A549 (cell line): ENCODE measurements around the gene WFDC13. TPM values are rescaled to one million over a fixed set of nuclear protein-coding genes. Genes with fewer than 3 reads are reported as not detected.
"Not testable (repeated sequence)": the region's sequence is repeated elsewhere in the genome, so short reads cannot be mapped to it uniquely, and the experiment has no call there.

Experiments
- ATAC-seq, 2 experiments: fragments of 200-7000 bp in 1 of 2; fragments of >200 bp in 1 of 2; cut with Nextera tagmentation in 1 of 2; cut with Tn5 transposase in 1 of 2; 3 replicates each; pipeline versions ENCODE4 v1.8.0 to v1.9.1; 2018 to 2020; ENCODE audit warnings: mild to moderate bottlenecking in 1 of 2, moderate library complexity in 1 of 2
- CTCF ChIA-PET: fragments of 300-600 bp; sonication (Branson Sonifier 250); formaldehyde crosslinking; extraction: SDS; loops from one replicate; lab custom pipeline; 2021; ENCODE audit warnings: antibody characterized with exemption, inconsistent platforms; lab: Yijun Ruan, JAX
- POLR2A ChIA-PET: fragments of 350-600 bp; formaldehyde crosslinking; extraction: SDS; loops from one replicate; lab custom pipeline; 2021; ENCODE audit warnings: antibody characterized with exemption, inconsistent platforms; lab: Yijun Ruan, JAX
- DNase-seq, 2 experiments: peaks; one replicate each; pipeline versions ENCODE4 v3.0.0 to v3.0.0-alpha.2; 2011 to 2016; ENCODE audit warnings: low read depth in 1 of 2, low spot score in 1 of 2
- FAIRE-seq: peaks from 2 replicates; lab custom pipeline; 2011; peaks lifted over from hg19 to GRCh38; lab: Jason Lieb, UNC
- H3K27ac ChIP-seq, 2 experiments: fragments of >200 bp; sonication (Bioruptor Twin); formaldehyde crosslinking; 3 replicates each; pipeline ENCODE4 v1.5.1; 2016 to 2017
- H3K4me1 ChIP-seq: fragments of >200 bp; sonication (Bioruptor Twin); formaldehyde crosslinking; 3 replicates; pipeline ENCODE4 v1.6.1; 2016
- H3K4me2 ChIP-seq: fragments of >200 bp; sonication (Bioruptor Twin); formaldehyde crosslinking; 3 replicates; pipeline ENCODE4 v1.6.1; 2016
- H3K4me3 ChIP-seq: fragments of >200 bp; sonication (Bioruptor Twin); formaldehyde crosslinking; 3 replicates; pipeline ENCODE4 v1.5.1; 2016
- H3K9me3 ChIP-seq: fragments of >200 bp; sonication (Bioruptor Twin); formaldehyde crosslinking; 3 replicates; pipeline ENCODE4 v1.6.1; 2016
- CEBPB ChIP-seq, 2 experiments: fragments of >200 bp in 1 of 2; sonication (Bioruptor Twin) in 1 of 2; formaldehyde crosslinking in 1 of 2; IDR thresholded peaks; 2 replicates each; pipeline ENCODE4 v1.6.1; 2012 to 2016
- EHF ChIP-seq: fragments of 250-450 bp; sonication (Bioruptor Pico); IDR thresholded peaks from 2 replicates; pipeline ENCODE4 v1.5.0; 2020; ENCODE audit warnings: mild to moderate bottlenecking
- EHMT2 ChIP-seq: fragments of 200-600 bp; sonication (generic); IDR thresholded peaks from 2 replicates; pipeline ENCODE4 v1.6.1; 2016; ENCODE audit warnings: antibody characterized with exemption, low read depth, mild to moderate bottlenecking, moderate library complexity
- ESRRA ChIP-seq: fragments of 150-350 bp; IDR thresholded peaks from 2 replicates; pipeline ENCODE4 v1.6.1; 2014; ENCODE audit warnings: mild to moderate bottlenecking, low read length, borderline replicate concordance
- GATA3 ChIP-seq: IDR thresholded peaks from 2 replicates; pipeline ENCODE4 v1.6.1; 2012; ENCODE audit warnings: borderline replicate concordance
- HDAC2 ChIP-seq: fragments of 200-600 bp; sonication (generic); IDR thresholded peaks from 2 replicates; pipeline ENCODE4 v1.6.1; 2016
- JUN ChIP-seq, 2 experiments: fragments of >200 bp; sonication (Bioruptor Twin); formaldehyde crosslinking; IDR thresholded peaks; 2 replicates in 1 of 2; 3 replicates in 1 of 2; pipeline ENCODE4 v1.6.1; 2016 to 2017
- JUNB ChIP-seq: fragments of >200 bp; sonication (Bioruptor Twin); formaldehyde crosslinking; IDR thresholded peaks from 2 replicates; pipeline ENCODE4 v1.6.1; 2016
- NR3C1 ChIP-seq: fragments of >200 bp; sonication (Bioruptor Twin); formaldehyde crosslinking; IDR thresholded peaks from 3 replicates; pipeline ENCODE4 v1.6.1; 2017
- POLR2A ChIP-seq: IDR thresholded peaks from 2 replicates; pipeline ENCODE4 v1.6.1; 2012; ENCODE audit warnings: mild to moderate bottlenecking, low read length
- POLR2AphosphoS2 ChIP-seq: conservative IDR thresholded peaks from 2 replicates; pipeline ENCODE4 v1.6.1; 2012; ENCODE audit warnings: low read length, improper control_type of control experiment, inconsistent platforms
- RCOR1 ChIP-seq: fragments of 150-350 bp; IDR thresholded peaks from 2 replicates; pipeline ENCODE4 v1.6.1; 2014; ENCODE audit warnings: antibody characterized with exemption, low read length, low read depth
- RNF2 ChIP-seq: fragments of 200-600 bp; sonication (generic); IDR thresholded peaks from 2 replicates; pipeline ENCODE4 v1.6.1; 2016; ENCODE audit warnings: low read depth, mild to moderate bottlenecking, antibody characterized with exemption, moderate library complexity, borderline replicate concordance
- SMC3 ChIP-seq: fragments of >200 bp; sonication (Bioruptor Twin); formaldehyde crosslinking; IDR thresholded peaks from 3 replicates; pipeline ENCODE4 v1.6.1; 2018; ENCODE audit warnings: inconsistent platforms
- ZFP36 ChIP-seq: fragments of 450-650 bp; IDR thresholded peaks from 2 replicates; pipeline ENCODE4 v1.6.1; 2014; ENCODE audit warnings: borderline replicate concordance; ENCODE audit not compliant: partially characterized antibody
- ZSCAN20 ChIP-seq: fragments of 250-450 bp; sonication (Bioruptor Pico); IDR thresholded peaks from 2 replicates; pipeline ENCODE4 v1.8.0; 2022; ENCODE audit warnings: mild to moderate bottlenecking, moderate library complexity
- WGBS: methylation state at CpG from one replicate; pipeline ENCODE4 v1.1.6; 2017; ENCODE audit errors: missing lambda C conversion rate; 5-methylcytosine and 5-hydroxymethylcytosine counted together
- polyA plus RNA-seq, 4 experiments: library from polyadenylated mRNA; depleted of rRNA in 3 of 4; stranded (reverse); fragments of >200 nt; fragmentation: RNase III in 1 of 4; extraction: RNeasy Plus Mini Kit Qiagen cat#74134 plus additional on column Dnase treatment in 1 of 4; gene quantifications; 2 replicates in 3 of 4; 3 replicates in 1 of 4; pipeline ENCODE4 v1.2.3, GENCODE V29; 2011 to 2017
- TF ChIP-seq, protein P1 (sequence below): IDR thresholded peaks from 2 replicates; pipeline ENCODE4 v1.6.1; 2012
- TF ChIP-seq, protein P2 (sequence below): fragments of 200-600 bp; sonication (generic); IDR thresholded peaks from 2 replicates; pipeline ENCODE4 v1.6.1; 2016; ENCODE audit warnings: antibody characterized with exemption, mild to moderate bottlenecking, moderate library complexity
- TF ChIP-seq, protein P3 (sequence below): fragments of >200 bp; sonication (Bioruptor Twin); formaldehyde crosslinking; IDR thresholded peaks from 3 replicates; pipeline ENCODE4 v1.5.1; 2016
- TF ChIP-seq, protein P4 (sequence below): fragments of 450-650 bp; IDR thresholded peaks from 2 replicates; pipeline ENCODE4 v1.6.1; 2014; ENCODE audit warnings: antibody characterized with exemption

The WFDC13 gene
- polyA plus RNA-seq, 2 of the 4 experiments (the other 2 are of a cell fraction): not detected

DNA sequence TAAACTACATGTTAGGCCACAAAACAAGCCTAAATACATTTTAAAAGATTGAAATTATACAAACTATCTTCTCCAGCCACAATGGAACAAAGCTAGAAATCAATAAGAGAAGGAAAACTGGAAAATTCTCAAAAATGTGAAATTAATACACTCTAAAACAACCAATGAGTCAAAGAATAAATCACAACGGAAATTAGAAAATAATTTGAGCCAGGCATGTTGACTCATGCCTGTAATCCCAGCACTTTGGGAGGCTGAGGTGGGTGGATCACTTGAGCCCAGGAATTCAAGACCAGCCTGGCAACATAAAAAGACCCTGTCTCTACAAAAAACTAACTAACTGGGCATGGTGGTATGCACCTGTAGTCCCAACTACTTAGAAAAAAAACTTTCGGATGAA is 6.3 kb upstream of the WFDC13 start (continued):
- TF ChIP-seq, protein P1, sequence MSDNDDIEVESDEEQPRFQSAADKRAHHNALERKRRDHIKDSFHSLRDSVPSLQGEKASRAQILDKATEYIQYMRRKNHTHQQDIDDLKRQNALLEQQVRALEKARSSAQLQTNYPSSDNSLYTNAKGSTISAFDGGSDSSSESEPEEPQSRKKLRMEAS: no peak
- TF ChIP-seq, protein P2, sequence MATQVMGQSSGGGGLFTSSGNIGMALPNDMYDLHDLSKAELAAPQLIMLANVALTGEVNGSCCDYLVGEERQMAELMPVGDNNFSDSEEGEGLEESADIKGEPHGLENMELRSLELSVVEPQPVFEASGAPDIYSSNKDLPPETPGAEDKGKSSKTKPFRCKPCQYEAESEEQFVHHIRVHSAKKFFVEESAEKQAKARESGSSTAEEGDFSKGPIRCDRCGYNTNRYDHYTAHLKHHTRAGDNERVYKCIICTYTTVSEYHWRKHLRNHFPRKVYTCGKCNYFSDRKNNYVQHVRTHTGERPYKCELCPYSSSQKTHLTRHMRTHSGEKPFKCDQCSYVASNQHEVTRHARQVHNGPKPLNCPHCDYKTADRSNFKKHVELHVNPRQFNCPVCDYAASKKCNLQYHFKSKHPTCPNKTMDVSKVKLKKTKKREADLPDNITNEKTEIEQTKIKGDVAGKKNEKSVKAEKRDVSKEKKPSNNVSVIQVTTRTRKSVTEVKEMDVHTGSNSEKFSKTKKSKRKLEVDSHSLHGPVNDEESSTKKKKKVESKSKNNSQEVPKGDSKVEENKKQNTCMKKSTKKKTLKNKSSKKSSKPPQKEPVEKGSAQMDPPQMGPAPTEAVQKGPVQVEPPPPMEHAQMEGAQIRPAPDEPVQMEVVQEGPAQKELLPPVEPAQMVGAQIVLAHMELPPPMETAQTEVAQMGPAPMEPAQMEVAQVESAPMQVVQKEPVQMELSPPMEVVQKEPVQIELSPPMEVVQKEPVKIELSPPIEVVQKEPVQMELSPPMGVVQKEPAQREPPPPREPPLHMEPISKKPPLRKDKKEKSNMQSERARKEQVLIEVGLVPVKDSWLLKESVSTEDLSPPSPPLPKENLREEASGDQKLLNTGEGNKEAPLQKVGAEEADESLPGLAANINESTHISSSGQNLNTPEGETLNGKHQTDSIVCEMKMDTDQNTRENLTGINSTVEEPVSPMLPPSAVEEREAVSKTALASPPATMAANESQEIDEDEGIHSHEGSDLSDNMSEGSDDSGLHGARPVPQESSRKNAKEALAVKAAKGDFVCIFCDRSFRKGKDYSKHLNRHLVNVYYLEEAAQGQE: no peak
- TF ChIP-seq EHMT2 (no peak), JUN (IDR thresholded peaks at IDR 0.05) (no peak)

DNA sequence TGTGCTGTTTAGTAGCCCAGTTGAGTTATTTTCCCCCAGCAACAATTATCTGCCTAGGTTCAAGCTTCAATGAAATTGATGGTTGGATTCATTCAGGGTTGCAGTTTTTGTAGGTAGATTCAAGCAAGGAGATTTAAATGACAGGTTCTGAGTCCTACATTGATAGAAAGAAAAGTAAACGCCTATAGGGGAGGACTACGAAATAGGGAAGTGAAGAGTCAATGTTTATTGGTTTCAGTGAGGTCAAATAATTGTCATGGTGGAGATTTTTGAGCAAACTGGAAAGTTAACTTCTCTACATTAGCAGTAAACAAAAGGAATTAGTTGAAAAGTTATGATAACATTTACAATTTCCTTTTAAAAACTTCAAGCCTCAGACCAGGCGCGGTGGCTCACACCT is 734 bp upstream of the WFDC13 start:
- FAIRE-seq (no peak), DNase-seq (no peak), ATAC-seq (no peak)
- Histone ChIP-seq H3K4me1 (no peaks in the 10 kb centered on the region), H3K9me3 (no peaks in the 10 kb centered on the region), H3K27ac (no peak overlapping the region), H3K4me3 (no peak overlapping the region), H3K4me2 (no peak overlapping the region)
- POLR2A ChIA-PET: no interaction called here
- TF ChIP-seq ZFP36: no peak
- no peak for TF ChIP-seq ESRRA
- TF ChIP-seq ZSCAN20 (CRISPR knock-in tag): no peak
- TF ChIP-seq, protein P3, sequence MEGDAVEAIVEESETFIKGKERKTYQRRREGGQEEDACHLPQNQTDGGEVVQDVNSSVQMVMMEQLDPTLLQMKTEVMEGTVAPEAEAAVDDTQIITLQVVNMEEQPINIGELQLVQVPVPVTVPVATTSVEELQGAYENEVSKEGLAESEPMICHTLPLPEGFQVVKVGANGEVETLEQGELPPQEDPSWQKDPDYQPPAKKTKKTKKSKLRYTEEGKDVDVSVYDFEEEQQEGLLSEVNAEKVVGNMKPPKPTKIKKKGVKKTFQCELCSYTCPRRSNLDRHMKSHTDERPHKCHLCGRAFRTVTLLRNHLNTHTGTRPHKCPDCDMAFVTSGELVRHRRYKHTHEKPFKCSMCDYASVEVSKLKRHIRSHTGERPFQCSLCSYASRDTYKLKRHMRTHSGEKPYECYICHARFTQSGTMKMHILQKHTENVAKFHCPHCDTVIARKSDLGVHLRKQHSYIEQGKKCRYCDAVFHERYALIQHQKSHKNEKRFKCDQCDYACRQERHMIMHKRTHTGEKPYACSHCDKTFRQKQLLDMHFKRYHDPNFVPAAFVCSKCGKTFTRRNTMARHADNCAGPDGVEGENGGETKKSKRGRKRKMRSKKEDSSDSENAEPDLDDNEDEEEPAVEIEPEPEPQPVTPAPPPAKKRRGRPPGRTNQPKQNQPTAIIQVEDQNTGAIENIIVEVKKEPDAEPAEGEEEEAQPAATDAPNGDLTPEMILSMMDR: no peak
- TF ChIP-seq, protein P4, sequence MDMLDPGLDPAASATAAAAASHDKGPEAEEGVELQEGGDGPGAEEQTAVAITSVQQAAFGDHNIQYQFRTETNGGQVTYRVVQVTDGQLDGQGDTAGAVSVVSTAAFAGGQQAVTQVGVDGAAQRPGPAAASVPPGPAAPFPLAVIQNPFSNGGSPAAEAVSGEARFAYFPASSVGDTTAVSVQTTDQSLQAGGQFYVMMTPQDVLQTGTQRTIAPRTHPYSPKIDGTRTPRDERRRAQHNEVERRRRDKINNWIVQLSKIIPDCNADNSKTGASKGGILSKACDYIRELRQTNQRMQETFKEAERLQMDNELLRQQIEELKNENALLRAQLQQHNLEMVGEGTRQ: no peak
- TF ChIP-seq POLR2A: no peak
- TF ChIP-seq NR3C1: no peak
- TF ChIP-seq EHMT2: no peak
- TF ChIP-seq SMC3: no peak
- no peak for TF ChIP-seq GATA3
- no peak for TF ChIP-seq RNF2
- no peak for TF ChIP-seq POLR2AphosphoS2
- no peak for TF ChIP-seq JUNB
- TF ChIP-seq EHF: no peak
- no peak for TF ChIP-seq HDAC2
- no peak for TF ChIP-seq RCOR1
- WGBS: 52% methylated on average over 4 of the region's 4 CpGs
- CTCF ChIA-PET: no interaction called here

DNA sequence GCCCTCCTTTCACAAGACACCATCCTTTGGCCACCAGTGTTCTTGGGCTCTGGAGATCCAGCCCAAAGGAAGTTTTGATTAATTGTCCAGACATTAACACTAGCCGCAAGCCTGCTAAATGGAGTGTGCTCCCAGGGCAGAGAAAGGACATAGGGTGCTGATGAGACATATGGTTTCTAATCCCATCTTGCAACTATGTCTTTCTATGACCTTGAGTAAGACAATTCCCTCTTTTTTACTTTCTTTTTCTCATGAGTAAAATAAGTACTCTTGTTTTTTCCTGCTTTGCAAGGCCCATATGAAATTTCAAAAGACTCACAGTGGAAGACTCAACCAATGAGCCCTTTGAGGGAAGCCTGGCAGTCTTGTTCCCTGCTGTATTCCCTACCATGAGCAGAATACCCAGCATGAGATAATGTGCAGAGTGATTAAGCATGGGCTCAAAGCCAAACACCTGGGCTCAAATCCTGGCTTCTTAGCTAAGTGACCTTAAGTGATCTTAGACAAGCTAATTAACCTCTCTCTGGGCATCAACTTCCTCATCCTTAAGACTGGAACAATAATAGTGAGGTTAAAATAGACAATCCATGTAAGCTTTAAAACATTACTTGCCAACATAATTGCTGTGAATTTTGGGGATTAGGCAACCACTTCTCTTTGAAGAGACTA is 3.3 kb downstream of the WFDC13 start, which contains the start of gene WFDC10B:
TSS of gene WFDC10B (minus strand) at position 51 of the 669 bp plus-strand sequence. CDS start 19,027 bp downstream, outside the sequence.
- no peak for FAIRE-seq
- ChIA-PET POLR2A (no interaction called here), CTCF (interaction anchor here (1.2 to 1.5 kb wide), 2 partner anchors 66 to 412 kb away, joined by 3 to 4 read pairs; no protein-coding TSS in a partner anchor)
- H3K4me1 ChIP-seq: no peaks in the 10 kb centered on the region
- TF ChIP-seq CEBPB (IDR thresholded peaks at IDR 0.05) (no peak), GATA3 (no peak), EHF (no peak), POLR2A (no peak)
- DNase-seq: no peak
- 82% methylated on average over 1 of the region's 1 CpG for WGBS
- H3K4me2 ChIP-seq: no peak within 1 kb of the TSS
- ATAC-seq: no peak
- no peaks in the 10 kb centered on the region for H3K9me3 ChIP-seq
- no peak within 1 kb of the TSS for H3K4me3 ChIP-seq
- H3K27ac ChIP-seq: no peak within 1 kb of the TSS

DNA sequence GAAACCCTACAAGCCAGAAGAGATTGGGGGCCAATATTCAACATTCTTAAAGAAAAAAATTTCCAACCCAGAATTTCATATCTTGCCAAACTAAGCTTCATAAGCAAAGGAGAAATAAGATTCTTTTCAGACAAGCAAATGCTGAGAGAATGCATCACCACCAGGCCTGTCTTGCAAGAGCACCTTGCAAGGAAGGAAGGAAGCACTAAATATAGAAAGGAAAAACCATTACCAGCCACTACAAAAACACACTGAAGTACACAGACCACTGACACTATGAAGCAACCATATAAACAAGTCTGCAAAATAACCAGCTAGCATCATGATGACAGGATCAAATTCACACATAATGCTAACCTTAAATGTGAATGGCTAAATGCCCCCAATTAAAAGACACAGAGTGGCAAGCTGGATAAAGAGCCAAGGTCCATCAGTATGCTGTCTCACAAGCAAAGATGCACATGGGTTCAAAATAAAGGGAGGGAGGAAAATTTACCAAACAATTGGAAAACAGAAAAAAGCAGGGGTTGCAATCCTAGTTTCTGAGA is 14.4 kb downstream of the WFDC13 start:
- FAIRE-seq, ATAC-seq, H3K9me3 ChIP-seq, H3K4me2 ChIP-seq, H3K27ac ChIP-seq, H3K4me3 ChIP-seq, H3K4me1 ChIP-seq, POLR2A ChIA-PET, DNase-seq: not testable (repeated sequence)
- CTCF ChIA-PET: interaction anchor here (1.6 kb wide), 1 partner anchor 55 kb away, joined by 5 read pairs; no protein-coding TSS in a partner anchor
